GM23338 (cell line): ENCODE measurements around the gene LIME1. TPM values are rescaled to one million over a fixed set of nuclear protein-coding genes. Genes with fewer than 3 reads are reported as not detected.

Source experiments
- ATAC-seq: fragments of 200-7000 bp; cut with Tn5 transposase; 3 replicates; pipeline ENCODE4 v1.9.1; 2020
- DNase-seq: peaks from one replicate; pipeline ENCODE4 v3.0.0-alpha.2; 2015; ENCODE audit warnings: low spot score
- H2AFZ ChIP-seq: fragments of 200-600 bp; sonication (generic); 2 replicates; pipeline ENCODE4 v1.8.0; 2016; ENCODE audit warnings: antibody characterized with exemption, mild to moderate bottlenecking, moderate library complexity
- H3F3A ChIP-seq: fragments of 200-600 bp; sonication (generic); replicated peaks from 2 replicates; pipeline ENCODE4 v1.8.0; 2017; ENCODE audit warnings: antibody characterized with exemption, mixed run types, low read depth
- H3K27ac ChIP-seq: fragments of 200-600 bp; sonication (generic); 2 replicates; pipeline ENCODE4 v1.6.1; 2016; ENCODE audit warnings: low read depth
- H3K27me3 ChIP-seq: fragments of 200-600 bp; sonication (generic); 2 replicates; pipeline ENCODE4 v1.8.0; 2016; ENCODE audit warnings: mild to moderate bottlenecking, mixed run types, moderate library complexity; ENCODE audit not compliant: insufficient read depth
- H3K36me3 ChIP-seq: fragments of 200-600 bp; sonication (generic); 2 replicates; pipeline ENCODE4 v1.8.0; 2016; ENCODE audit warnings: mild to moderate bottlenecking; ENCODE audit not compliant: insufficient read depth
- H3K4me1 ChIP-seq: fragments of 200-600 bp; sonication (generic); 2 replicates; pipeline ENCODE4 v1.8.0; 2016; ENCODE audit warnings: mild to moderate bottlenecking, moderate library complexity; ENCODE audit not compliant: insufficient read depth
- H3K4me2 ChIP-seq: fragments of 200-600 bp; sonication (generic); 2 replicates; pipeline ENCODE4 v1.7.1; 2017; ENCODE audit warnings: mixed run types
- H3K4me3 ChIP-seq: fragments of 200-600 bp; sonication (generic); 2 replicates; pipeline ENCODE4 v1.6.1; 2016; ENCODE audit warnings: mixed run types
- H3K79me2 ChIP-seq: fragments of 200-600 bp; sonication (generic); replicated peaks from 2 replicates; pipeline ENCODE4 v1.8.0; 2017; ENCODE audit warnings: mild to moderate bottlenecking; ENCODE audit not compliant: insufficient read depth
- H3K9me2 ChIP-seq: fragments of 200-600 bp; sonication (generic); 2 replicates; pipeline ENCODE4 v1.8.0; 2017; ENCODE audit not compliant: insufficient read depth
- H4K20me1 ChIP-seq: fragments of 200-600 bp; sonication (generic); replicated peaks from 2 replicates; pipeline ENCODE4 v1.8.0; 2017; ENCODE audit warnings: mild to moderate bottlenecking; ENCODE audit not compliant: insufficient read depth
- H3K27ac Mint-ChIP-seq: 2 replicates; pipeline ENCODE4 v1.8.0; 2020; ENCODE audit warnings: inconsistent platforms, mild to moderate bottlenecking, moderate library complexity, mixed read lengths
- H3K27me3 Mint-ChIP-seq: 3 replicates; pipeline ENCODE4 v1.8.0; 2022; ENCODE audit warnings: low read depth, mild to moderate bottlenecking, moderate library complexity, mixed read lengths, inconsistent platforms; ENCODE audit not compliant: insufficient read depth, poor library complexity
- H3K36me3 Mint-ChIP-seq: 3 replicates; pipeline ENCODE4 v1.8.0; 2021; ENCODE audit warnings: low read depth, mild to moderate bottlenecking, inconsistent platforms, moderate library complexity, mixed read lengths
- H3K4me1 Mint-ChIP-seq: 3 replicates; pipeline ENCODE4 v1.8.0; 2020; ENCODE audit warnings: mild to moderate bottlenecking, inconsistent platforms, mixed read lengths
- H3K4me3 Mint-ChIP-seq: 3 replicates; pipeline ENCODE4 v1.8.0; 2021; ENCODE audit warnings: moderate library complexity, mild to moderate bottlenecking, inconsistent platforms, mixed read lengths
- H3K9me3 Mint-ChIP-seq: 3 replicates; pipeline ENCODE4 v1.8.0; 2020; ENCODE audit warnings: moderate library complexity, mild to moderate bottlenecking, inconsistent platforms, mixed read lengths
- CREB1 ChIP-seq: fragments of 250-450 bp; sonication (Bioruptor Pico); IDR thresholded peaks from 2 replicates; pipeline ENCODE4 v1.5.0; 2020; ENCODE audit warnings: low read depth, mild to moderate bottlenecking, moderate library complexity
- EZH2 ChIP-seq: fragments of 200-600 bp; sonication (generic); IDR thresholded peaks from one replicate; pipeline ENCODE4 v1.8.0; 2017; ENCODE audit warnings: antibody characterized with exemption, mild to moderate bottlenecking, low read depth; ENCODE audit not compliant: unreplicated experiment
- EZH2phosphoT487 ChIP-seq: fragments of 200-600 bp; sonication (generic); IDR thresholded peaks from one replicate; pipeline ENCODE4 v1.8.1; 2018; ENCODE audit warnings: antibody characterized with exemption; ENCODE audit not compliant: unreplicated experiment
- JUNB ChIP-seq: IDR thresholded peaks from one replicate; pipeline ENCODE4 v1.6.1; 2016; ENCODE audit warnings: antibody characterized with exemption; ENCODE audit not compliant: unreplicated experiment
- POLR2AphosphoS5 ChIP-seq: IDR thresholded peaks from 2 replicates; pipeline ENCODE4 v1.6.1; 2016; ENCODE audit warnings: antibody characterized with exemption, low read depth
- STAT1 ChIP-seq: IDR thresholded peaks from one replicate; pipeline ENCODE4 v1.6.1; 2016; ENCODE audit warnings: antibody characterized with exemption; ENCODE audit not compliant: unreplicated experiment
- ZNF114 ChIP-seq: fragments of 250-450 bp; sonication (Bioruptor Pico); IDR thresholded peaks from 2 replicates; pipeline ENCODE4 v1.5.0; 2020; ENCODE audit warnings: mild to moderate bottlenecking, moderate library complexity
- polyA plus RNA-seq: library from polyadenylated mRNA; unstranded; fragments of >200 nt; fragmentation: Nextera tagmentation; extraction: Ambion mirVana; gene quantifications from 2 replicates; pipeline ENCODE4 v1.2.1, GENCODE V29; 2016
- total RNA-seq: library from RNA; depleted of rRNA; stranded (reverse); fragments of >200 nt; shearing (Covaris generic); gene quantifications from 2 replicates; pipeline ENCODE4 v1.2.3, GENCODE V29; 2014
- TF ChIP-seq, protein P1 (sequence below): IDR thresholded peaks from 2 replicates; pipeline ENCODE4 v1.6.1; 2016; ENCODE audit warnings: antibody characterized with exemption
- TF ChIP-seq, protein P2 (sequence below): IDR thresholded peaks from one replicate; pipeline ENCODE4 v1.6.1; 2018; ENCODE audit warnings: antibody characterized with exemption; ENCODE audit not compliant: unreplicated experiment
- TF ChIP-seq, protein P3 (sequence below), 2 experiments: fragments of 200-600 bp in 1 of 2; sonication (generic) in 1 of 2; conservative IDR thresholded peaks; 2 replicates each; pipeline versions ENCODE4 v1.5.1 to v1.6.1; 2016 to 2017; ENCODE audit warnings: antibody characterized with exemption in 2 of 2, low read depth in 2 of 2, mild to moderate bottlenecking in 2 of 2, moderate library complexity in 1 of 2
- TF ChIP-seq, protein P4 (sequence below): fragments of 250-450 bp; sonication (Bioruptor Pico); IDR thresholded peaks from 2 replicates; pipeline ENCODE4 v1.5.0; 2020; ENCODE audit warnings: mild to moderate bottlenecking, moderate library complexity

Gene LIME1
- total and polyA plus RNA-seq, 2 experiments from 2014 or later = 4.7 to 12.2 TPM

DNA sequence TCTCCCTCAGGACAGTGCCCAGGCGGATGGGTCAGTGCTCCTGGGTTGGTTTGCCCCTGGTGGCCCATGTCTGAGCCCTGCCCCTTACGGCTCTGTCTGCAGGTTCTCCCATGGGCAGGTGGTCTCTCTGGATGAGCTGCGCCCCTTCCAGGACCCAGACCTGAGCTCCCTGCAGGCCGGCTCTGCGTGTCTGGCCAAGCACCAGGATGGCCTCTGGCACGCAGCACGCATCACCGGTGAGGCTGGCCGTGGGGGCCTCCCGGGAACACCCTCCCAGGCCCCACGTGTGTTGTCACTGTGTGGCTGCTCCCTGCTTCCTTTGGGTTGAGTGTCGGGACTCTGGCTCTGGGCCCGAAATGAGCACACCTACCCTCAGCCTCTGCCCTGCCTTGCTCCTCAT, 3.3 kb upstream of the LIME1 start (continued):
- TF ChIP-seq, protein P1, sequence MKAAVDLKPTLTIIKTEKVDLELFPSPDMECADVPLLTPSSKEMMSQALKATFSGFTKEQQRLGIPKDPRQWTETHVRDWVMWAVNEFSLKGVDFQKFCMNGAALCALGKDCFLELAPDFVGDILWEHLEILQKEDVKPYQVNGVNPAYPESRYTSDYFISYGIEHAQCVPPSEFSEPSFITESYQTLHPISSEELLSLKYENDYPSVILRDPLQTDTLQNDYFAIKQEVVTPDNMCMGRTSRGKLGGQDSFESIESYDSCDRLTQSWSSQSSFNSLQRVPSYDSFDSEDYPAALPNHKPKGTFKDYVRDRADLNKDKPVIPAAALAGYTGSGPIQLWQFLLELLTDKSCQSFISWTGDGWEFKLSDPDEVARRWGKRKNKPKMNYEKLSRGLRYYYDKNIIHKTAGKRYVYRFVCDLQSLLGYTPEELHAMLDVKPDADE = no peak
- TF ChIP-seq CREB1 (CRISPR knock-in tag) (no peak), ZNF114 (no peak), EZH2 (no peak), POLR2AphosphoS5 (no peak), EZH2phosphoT487 (no peak), STAT1 (no peak), JUNB (no peak)
- TF ChIP-seq, protein P2, sequence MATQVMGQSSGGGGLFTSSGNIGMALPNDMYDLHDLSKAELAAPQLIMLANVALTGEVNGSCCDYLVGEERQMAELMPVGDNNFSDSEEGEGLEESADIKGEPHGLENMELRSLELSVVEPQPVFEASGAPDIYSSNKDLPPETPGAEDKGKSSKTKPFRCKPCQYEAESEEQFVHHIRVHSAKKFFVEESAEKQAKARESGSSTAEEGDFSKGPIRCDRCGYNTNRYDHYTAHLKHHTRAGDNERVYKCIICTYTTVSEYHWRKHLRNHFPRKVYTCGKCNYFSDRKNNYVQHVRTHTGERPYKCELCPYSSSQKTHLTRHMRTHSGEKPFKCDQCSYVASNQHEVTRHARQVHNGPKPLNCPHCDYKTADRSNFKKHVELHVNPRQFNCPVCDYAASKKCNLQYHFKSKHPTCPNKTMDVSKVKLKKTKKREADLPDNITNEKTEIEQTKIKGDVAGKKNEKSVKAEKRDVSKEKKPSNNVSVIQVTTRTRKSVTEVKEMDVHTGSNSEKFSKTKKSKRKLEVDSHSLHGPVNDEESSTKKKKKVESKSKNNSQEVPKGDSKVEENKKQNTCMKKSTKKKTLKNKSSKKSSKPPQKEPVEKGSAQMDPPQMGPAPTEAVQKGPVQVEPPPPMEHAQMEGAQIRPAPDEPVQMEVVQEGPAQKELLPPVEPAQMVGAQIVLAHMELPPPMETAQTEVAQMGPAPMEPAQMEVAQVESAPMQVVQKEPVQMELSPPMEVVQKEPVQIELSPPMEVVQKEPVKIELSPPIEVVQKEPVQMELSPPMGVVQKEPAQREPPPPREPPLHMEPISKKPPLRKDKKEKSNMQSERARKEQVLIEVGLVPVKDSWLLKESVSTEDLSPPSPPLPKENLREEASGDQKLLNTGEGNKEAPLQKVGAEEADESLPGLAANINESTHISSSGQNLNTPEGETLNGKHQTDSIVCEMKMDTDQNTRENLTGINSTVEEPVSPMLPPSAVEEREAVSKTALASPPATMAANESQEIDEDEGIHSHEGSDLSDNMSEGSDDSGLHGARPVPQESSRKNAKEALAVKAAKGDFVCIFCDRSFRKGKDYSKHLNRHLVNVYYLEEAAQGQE = no peak
- TF ChIP-seq, protein P3, sequence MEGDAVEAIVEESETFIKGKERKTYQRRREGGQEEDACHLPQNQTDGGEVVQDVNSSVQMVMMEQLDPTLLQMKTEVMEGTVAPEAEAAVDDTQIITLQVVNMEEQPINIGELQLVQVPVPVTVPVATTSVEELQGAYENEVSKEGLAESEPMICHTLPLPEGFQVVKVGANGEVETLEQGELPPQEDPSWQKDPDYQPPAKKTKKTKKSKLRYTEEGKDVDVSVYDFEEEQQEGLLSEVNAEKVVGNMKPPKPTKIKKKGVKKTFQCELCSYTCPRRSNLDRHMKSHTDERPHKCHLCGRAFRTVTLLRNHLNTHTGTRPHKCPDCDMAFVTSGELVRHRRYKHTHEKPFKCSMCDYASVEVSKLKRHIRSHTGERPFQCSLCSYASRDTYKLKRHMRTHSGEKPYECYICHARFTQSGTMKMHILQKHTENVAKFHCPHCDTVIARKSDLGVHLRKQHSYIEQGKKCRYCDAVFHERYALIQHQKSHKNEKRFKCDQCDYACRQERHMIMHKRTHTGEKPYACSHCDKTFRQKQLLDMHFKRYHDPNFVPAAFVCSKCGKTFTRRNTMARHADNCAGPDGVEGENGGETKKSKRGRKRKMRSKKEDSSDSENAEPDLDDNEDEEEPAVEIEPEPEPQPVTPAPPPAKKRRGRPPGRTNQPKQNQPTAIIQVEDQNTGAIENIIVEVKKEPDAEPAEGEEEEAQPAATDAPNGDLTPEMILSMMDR (conservative IDR thresholded peaks at IDR 0.05; ENCODE audit: low read depth in 2 of 2) = no peak

DNA sequence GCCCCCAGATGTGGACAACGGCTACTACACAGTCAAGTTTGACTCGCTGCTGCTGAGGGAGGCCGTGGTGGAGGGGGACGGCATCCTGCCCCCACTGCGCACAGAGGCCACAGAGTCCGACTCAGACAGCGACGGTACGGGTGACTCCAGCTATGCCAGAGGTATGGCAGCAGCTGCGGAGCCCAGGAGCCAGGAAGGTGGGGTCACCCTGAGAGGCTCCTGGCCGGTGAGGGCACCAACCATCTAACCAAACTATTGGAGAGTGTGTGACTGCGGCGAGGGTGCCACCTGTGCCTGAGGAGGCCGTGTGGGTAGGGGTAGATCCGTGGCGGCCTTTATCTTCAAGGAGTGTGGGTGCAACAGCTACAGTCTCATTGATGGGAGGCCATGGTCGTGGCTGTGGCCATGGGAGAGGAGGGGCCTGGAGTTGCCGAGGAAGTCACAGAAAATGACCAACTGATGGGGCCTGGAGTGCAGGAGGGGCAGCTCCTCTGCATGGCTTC, 2.8 kb upstream of the LIME1 start:
- no peak for TF ChIP-seq CREB1 (CRISPR knock-in tag)
- TF ChIP-seq, protein P4, sequence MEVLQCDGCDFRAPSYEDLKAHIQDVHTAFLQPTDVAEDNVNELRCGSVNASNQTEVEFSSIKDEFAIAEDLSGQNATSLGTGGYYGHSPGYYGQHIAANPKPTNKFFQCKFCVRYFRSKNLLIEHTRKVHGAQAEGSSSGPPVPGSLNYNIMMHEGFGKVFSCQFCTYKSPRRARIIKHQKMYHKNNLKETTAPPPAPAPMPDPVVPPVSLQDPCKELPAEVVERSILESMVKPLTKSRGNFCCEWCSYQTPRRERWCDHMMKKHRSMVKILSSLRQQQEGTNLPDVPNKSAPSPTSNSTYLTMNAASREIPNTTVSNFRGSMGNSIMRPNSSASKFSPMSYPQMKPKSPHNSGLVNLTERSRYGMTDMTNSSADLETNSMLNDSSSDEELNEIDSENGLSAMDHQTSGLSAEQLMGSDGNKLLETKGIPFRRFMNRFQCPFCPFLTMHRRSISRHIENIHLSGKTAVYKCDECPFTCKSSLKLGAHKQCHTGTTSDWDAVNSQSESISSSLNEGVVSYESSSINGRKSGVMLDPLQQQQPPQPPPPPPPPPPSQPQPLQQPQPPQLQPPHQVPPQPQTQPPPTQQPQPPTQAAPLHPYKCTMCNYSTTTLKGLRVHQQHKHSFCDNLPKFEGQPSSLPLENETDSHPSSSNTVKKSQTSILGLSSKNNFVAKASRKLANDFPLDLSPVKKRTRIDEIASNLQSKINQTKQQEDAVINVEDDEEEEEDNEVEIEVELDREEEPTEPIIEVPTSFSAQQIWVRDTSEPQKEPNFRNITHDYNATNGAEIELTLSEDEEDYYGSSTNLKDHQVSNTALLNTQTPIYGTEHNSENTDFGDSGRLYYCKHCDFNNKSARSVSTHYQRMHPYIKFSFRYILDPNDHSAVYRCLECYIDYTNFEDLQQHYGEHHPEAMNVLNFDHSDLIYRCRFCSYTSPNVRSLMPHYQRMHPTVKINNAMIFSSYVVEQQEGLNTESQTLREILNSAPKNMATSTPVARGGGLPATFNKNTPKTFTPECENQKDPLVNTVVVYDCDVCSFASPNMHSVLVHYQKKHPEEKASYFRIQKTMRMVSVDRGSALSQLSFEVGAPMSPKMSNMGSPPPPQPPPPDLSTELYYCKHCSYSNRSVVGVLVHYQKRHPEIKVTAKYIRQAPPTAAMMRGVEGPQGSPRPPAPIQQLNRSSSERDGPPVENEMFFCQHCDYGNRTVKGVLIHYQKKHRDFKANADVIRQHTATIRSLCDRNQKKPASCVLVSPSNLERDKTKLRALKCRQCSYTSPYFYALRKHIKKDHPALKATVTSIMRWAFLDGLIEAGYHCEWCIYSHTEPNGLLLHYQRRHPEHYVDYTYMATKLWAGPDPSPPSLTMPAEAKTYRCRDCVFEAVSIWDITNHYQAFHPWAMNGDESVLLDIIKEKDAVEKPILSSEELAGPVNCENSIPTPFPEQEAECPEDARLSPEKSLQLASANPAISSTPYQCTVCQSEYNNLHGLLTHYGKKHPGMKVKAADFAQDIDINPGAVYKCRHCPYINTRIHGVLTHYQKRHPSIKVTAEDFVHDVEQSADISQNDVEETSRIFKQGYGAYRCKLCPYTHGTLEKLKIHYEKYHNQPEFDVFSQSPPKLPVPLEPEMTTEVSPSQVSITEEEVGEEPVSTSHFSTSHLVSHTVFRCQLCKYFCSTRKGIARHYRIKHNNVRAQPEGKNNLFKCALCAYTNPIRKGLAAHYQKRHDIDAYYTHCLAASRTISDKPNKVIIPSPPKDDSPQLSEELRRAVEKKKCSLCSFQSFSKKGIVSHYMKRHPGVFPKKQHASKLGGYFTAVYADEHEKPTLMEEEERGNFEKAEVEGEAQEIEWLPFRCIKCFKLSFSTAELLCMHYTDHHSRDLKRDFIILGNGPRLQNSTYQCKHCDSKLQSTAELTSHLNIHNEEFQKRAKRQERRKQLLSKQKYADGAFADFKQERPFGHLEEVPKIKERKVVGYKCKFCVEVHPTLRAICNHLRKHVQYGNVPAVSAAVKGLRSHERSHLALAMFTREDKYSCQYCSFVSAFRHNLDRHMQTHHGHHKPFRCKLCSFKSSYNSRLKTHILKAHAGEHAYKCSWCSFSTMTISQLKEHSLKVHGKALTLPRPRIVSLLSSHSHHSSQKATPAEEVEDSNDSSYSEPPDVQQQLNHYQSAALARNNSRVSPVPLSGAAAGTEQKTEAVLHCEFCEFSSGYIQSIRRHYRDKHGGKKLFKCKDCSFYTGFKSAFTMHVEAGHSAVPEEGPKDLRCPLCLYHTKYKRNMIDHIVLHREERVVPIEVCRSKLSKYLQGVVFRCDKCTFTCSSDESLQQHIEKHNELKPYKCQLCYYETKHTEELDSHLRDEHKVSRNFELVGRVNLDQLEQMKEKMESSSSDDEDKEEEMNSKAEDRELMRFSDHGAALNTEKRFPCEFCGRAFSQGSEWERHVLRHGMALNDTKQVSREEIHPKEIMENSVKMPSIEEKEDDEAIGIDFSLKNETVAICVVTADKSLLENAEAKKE (CRISPR knock-in tag) = no peak
- TF ChIP-seq, protein P1 = no peak
- H3K4me3 Mint-ChIP-seq = no peak overlapping the region; the same call in 2 of the 3 replicates

More for the DNA sequence above, 2.8 kb upstream of the LIME1 start:
- H3K4me2 ChIP-seq = no peak overlapping the region
- no peaks in the 10 kb centered on the region; the same call in 1 of the 2 replicates for H3K4me1 ChIP-seq
- 0 out of 2 replicates have a peak, but pooled peaks cover 5% of the 10 kb centered on the region for H3K9me2 ChIP-seq
- Mint-ChIP-seq H3K27ac (no peak overlapping the region), H3K36me3 (peaks cover 15% of the 10 kb centered on the region), H3K27me3 (peaks cover 14% of the 10 kb centered on the region), H3K9me3 (no peaks in the 10 kb centered on the region; the same call in 2 of the 3 replicates), H3K4me1 (no peaks in the 10 kb centered on the region)
- DNase-seq (no peak), ATAC-seq (no peak)
- no peaks in the 10 kb centered on the region for H4K20me1 ChIP-seq
- peaks cover 12% of the 10 kb centered on the region for H3F3A ChIP-seq
- no peaks in the 10 kb centered on the region for H3K36me3 ChIP-seq
- peaks cover 6% of the 10 kb centered on the region for H3K27me3 ChIP-seq
- H3K4me3 ChIP-seq = no peak overlapping the region
- no peaks in the 10 kb centered on the region for H3K79me2 ChIP-seq
- no peak overlapping the region for H3K27ac ChIP-seq
- H2AFZ ChIP-seq = no peak overlapping the region
